Activated CD4-positive, CD25-positive, alpha-beta regulatory T cell treated with anti-CD3 and anti-CD28 coated beads, Interleukin-2, amount 50 U/mL, for 16 hours (primary cell): Measurements from ENCODE around the gene HS3ST5.
"Not testable (repeated sequence)": the region's sequence is repeated elsewhere in the genome, so short reads cannot be mapped to it uniquely, and the experiment has no call there.

ENCODE experiments used
- DNase-seq: peaks from one replicate; pipeline ENCODE4 v3.0.0-alpha.2; 2020; ENCODE audit warnings: low read depth, low spot score

HS3ST5 gene

DNA sequence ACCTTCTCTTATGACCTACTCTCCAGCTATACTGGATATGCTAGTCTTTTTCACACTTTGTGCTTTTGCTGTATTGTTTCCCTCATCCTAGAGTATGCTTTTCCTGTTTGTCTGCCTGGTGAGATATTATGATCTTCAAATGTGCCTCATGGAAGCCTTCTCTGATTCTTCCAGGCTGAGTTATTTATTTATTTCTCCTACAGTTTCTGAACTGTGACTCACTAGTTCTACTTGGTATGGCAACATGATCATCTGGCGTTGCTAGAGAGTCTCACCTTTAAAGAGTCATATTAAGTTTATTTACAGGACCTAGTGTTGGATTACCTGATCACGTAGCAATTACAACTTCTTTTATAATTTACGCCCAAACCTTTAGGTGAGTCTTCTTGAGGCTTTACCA, 290.7 kb downstream of the HS3ST5 start:
- DNase-seq, result no peak

GRCh38 chr6:114051031-114051430, 291.8 kb downstream of the HS3ST5 start:
- no peak for DNase-seq

DNA sequence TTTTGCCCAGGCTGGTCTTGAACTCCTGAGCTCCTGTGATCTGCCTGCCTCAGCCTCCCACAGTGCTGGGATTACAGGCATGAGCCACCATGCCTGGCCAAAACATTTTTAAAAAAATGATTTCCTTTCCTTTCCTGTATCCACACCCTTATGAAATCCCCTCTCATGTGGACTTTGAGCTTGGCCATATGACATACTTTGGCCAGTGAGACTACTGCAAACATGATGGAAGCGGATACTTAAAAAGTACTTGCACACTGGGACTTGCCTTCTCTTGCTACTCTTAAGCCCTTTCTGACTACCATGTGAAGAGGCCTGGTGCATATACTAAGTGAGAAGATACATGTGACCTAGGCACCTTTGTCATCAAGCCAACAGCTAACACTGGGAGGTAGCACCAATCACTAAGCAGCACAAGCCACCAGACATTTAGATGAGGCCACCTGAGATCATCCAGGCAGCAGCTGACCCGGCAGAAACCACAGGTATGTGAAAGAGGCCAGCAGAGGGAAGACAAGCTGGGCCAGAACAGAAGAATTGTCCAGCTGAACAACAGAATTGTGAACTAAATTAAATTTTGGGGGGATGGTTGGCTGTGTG, 293.4 kb downstream of the HS3ST5 start:
- DNase-seq, result no peak

DNA sequence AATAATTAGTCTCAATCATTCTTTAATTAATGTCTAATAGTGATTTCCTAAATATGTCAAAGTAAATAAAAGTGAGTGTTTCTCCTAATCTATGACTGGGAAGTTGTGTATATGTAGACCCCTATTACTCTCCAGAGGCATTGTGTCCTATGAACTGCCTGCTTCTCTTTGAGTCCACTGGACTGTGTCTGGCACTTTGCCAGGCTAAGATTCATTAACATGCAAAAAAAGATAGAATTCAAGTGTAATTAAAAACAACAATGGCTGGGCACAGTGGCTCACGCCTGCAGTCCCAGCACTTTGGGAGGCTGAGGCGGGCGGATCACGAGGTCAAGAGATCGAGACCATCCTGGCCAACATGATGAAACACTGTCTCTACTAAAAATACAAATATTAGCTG, 298.3 kb downstream of the HS3ST5 start:
- DNase-seq, result not testable (repeated sequence)

DNA sequence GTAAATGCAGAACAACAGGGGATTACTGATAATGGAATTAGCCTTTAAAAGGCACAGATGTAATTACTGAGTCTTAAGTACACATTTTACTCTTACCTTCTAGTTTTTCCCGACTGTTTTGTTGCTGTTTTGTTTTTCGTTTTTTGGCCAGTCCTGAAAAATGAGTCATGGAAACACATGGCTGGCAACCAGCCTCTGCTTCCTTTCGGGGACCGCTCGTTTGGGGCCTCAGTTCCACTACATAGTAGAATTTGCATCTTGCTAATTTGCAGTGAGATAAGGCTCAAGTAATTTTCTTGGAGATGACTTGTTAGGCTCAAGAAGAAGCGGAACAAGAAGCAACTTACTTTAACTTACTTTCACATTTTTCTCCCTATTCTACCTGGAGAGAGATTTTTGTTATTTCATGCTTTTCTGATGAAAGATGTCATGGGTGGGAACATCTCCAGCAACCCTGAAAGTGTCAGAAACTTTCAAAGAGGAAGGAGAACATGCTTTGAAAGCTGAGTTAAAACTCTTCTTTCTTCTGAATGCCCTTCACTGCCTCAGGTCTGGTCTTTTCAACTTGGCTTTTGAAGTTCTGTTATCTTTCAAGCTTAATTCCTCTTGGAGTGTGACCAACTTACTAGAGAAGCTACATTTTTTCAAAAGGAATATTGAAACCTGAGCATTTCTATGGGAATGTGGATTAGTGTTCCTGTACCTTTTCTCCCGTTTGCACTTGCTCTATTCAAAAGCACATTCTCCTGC, 300.4 kb downstream of the HS3ST5 start:
- DNase-seq, result no peak

DNA sequence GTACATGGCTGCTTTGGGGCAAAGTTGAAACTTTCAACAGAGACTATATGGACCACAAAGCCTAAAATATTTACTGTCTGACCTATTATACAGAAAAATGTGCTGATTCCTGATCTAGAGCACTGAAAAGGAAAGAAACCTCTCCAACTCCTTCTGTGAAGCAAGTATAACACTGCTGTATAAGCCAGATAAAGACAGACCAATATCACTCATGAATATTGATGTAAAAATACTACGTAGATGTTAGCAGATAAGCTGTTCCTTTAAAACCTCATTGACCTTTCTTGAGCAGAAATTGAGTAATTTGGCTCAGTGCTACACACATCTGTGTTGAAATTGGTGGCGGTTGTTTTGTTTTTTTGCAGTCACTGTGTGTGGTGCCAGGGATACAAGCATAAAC, 302.0 kb downstream of the HS3ST5 start:
- no peak for DNase-seq

GRCh38 chr6:114039841-114040240, 303.0 kb downstream of the HS3ST5 start:
- no peak for DNase-seq

- no peak for DNase-seq
Measured at GRCh38 chr6:114033606-114034005, 309.2 kb downstream of the HS3ST5 start.

- DNase-seq, result no peak
Measured at GRCh38 chr6:114032721-114033120, 310.1 kb downstream of the HS3ST5 start.

DNA sequence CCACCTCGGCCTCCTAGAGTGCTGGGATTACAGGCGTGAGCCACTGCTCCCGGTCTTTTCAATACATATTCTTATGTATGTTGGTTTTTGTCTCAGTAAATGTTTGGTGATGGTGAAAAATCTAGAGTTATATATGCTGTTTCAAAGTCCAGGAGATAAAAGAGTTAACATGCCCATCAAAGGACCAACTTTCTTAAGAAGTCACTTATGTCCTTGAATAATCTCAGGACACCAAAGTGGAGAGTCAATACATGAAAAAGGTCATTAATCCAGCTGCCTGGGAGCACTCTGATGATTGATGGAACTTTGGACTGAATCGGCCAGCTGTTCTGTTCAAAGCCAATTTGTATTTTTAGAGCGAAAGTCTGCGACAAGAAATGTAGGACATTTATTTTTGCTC, 312.1 kb downstream of the HS3ST5 start:
- no peak for DNase-seq

- DNase-seq, result no peak
Measured at GRCh38 chr6:114024746-114025145, 318.1 kb downstream of the HS3ST5 start.

DNA sequence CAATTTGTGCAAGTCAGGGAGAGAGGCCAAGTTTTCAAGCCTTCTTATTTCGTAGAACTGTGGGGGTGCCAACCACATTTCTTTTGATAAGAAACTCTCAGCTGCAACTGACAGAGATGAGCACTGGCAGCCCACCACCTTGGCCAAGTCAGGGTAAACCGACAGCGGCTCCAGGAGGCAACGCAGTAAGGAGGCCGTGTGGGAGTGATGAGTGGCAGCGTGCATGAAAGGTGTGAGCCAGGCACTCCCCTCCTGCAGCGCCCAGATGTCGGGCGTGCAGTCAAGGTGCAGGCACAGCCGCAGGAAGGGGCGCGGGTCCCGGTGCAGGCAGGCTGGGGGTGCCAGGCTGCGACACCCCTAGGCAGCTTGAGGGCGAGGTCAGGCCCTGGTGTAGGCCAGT, 322.6 kb downstream of the HS3ST5 start:
- DNase-seq, result no peak

DNA sequence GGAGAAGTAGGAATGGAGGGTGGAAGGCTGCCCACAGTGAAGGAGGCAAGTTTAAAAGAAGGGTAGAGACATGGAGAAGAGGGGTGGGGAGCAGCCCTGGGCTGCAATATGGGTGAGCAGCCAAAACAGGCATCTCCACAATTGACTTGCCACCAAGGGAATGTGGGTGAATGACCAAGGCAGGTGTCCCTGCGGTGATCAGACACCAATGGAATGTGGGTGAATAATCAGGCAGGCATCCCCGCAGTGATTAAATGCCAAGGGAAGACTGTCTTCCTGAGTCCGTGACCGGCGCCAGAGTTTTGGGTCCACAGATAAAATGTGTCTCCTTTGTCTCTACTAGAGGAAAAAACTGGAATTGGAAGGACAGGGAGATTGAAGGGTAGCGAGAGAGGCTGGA, 325.7 kb downstream of the HS3ST5 start:
- DNase-seq, result not testable (repeated sequence)

DNA sequence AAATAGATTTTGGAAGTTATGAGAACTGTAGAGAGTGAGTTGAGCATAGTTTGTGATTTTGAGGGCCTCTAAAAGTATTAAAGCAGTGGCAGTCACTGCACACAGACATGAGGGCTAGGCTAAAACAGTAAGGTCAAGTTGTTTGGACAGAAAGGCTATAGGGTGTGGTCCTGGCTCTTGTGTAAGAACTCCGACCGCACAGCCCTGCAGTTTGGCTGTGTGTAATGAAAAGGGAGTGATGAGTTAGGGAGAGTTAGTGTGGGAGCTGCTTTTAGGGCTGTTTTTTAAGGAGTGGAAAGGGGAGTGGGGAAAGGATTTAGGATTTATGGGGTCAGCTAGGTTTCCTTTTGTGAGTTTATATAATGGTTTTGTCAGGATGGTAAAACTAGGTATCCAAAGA, 328.7 kb downstream of the HS3ST5 start:
- DNase-seq, result not testable (repeated sequence)

GRCh38 chr6:114011486-114011885, 331.3 kb downstream of the HS3ST5 start:
- not testable (repeated sequence) for DNase-seq

DNA sequence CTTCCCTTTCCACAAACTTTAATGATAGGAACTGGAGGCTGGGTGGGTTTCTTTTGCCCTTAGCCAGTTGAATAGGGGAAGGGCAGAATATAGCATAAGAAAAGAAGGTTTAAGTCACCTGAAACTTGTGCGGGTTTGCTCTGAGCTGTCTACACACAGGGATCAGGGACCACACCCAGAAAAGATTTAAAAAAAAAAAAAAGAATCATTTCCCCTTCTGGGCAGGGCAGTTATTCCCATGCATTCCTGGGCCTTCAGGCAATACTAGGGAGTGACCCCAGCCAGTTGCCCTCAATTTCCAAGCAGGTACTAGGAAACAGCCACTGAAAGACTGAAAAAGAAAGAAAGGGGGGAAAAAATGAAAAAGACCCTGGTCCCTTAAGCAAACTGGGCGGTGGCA, 332.3 kb downstream of the HS3ST5 start:
- no peak for DNase-seq

- DNase-seq, result no peak
Measured at GRCh38 chr6:114009192-114009591, 333.6 kb downstream of the HS3ST5 start.

GRCh38 chr6:114008331-114008730, 334.5 kb downstream of the HS3ST5 start:
- no peak for DNase-seq

DNA sequence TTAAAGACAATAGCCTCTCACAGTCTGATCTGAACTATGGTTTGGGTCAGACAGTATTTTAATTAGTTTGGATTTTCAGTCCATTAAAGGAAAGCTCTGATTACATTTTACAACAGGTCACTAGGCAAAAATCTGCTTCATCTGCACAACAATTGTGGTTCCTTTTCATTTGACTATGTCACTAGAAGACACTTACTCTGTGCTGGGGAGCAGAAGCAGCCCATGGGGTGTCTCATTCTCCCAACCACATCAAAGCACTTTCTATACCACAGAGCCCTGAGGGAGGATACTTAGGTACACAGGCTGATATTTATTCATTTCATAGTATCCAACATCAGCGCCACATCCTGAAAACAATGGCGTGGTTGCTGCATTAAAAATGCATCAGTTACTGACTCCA, 335.3 kb downstream of the HS3ST5 start:
- DNase-seq, result no peak
